Stimulated activated CD8-positive, alpha-beta memory T cell treated with anti-CD3 and anti-CD28 coated beads, Interleukin-15, amount 100 ng/mL, for 48 hours (primary cell): ENCODE measurements around the gene ROBO1.

Source experiments
- DNase-seq, 2 donors: peaks; one replicate each; pipeline ENCODE4 v3.0.0-alpha.2; 2020; ENCODE audit warnings: low read depth in 2 of 2

The ROBO1 gene

GRCh38 chr3:78634316-78634715 lies 1133.5 kb downstream of the ROBO1 start:
- no peak for DNase-seq

GRCh38 chr3:78633626-78634025 lies 1134.2 kb downstream of the ROBO1 start:
- DNase-seq, result no peak

GRCh38 chr3:78632925-78633553 lies 1134.8 kb downstream of the ROBO1 start:
- no peak for DNase-seq

GRCh38 chr3:78629544-78629943 lies 1138.3 kb downstream of the ROBO1 start:
- no peak for DNase-seq

GRCh38 chr3:78621061-78621716 lies 1146.6 kb downstream of the ROBO1 start:
- DNase-seq, result no peak

- DNase-seq, result no peak
These were observed 1153.3 kb downstream of the ROBO1 start for GRCh38 chr3:78614486-78614885.

- no peak for DNase-seq
These were observed 1154.3 kb downstream of the ROBO1 start for GRCh38 chr3:78613421-78613879.

- DNase-seq, result no peak
These were observed 1156.5 kb downstream of the ROBO1 start for GRCh38 chr3:78611278-78611677.

GRCh38 chr3:78610462-78611125 lies 1157.2 kb downstream of the ROBO1 start:
- no peak for DNase-seq

GRCh38 chr3:78606756-78607155 lies 1161.0 kb downstream of the ROBO1 start:
- no peak for DNase-seq

- no peak for DNase-seq
These were observed 1162.6 kb downstream of the ROBO1 start for GRCh38 chr3:78605178-78605577.

GRCh38 chr3:78604341-78604740 lies 1163.5 kb downstream of the ROBO1 start:
- no peak for DNase-seq

GRCh38 chr3:78601249-78601648 lies 1166.5 kb downstream of the ROBO1 start:
- no peak for DNase-seq

GRCh38 chr3:78589778-78590177 lies 1178.0 kb downstream of the ROBO1 start:
- DNase-seq, result no peak

GRCh38 chr3:78588906-78589621 lies 1178.7 kb downstream of the ROBO1 start:
- no peak for DNase-seq

- no peak for DNase-seq
These were observed 1187.1 kb downstream of the ROBO1 start for GRCh38 chr3:78580681-78581080.

GRCh38 chr3:78571486-78571885 lies 1196.3 kb downstream of the ROBO1 start:
- DNase-seq, result no peak

- DNase-seq, result no peak
These were observed 1197.3 kb downstream of the ROBO1 start for GRCh38 chr3:78570496-78570895.

- no peak for DNase-seq
These were observed 1198.0 kb downstream of the ROBO1 start for GRCh38 chr3:78569804-78570203.

GRCh38 chr3:78565712-78566111 lies 1202.1 kb downstream of the ROBO1 start:
- DNase-seq, result no peak

GRCh38 chr3:78562328-78562727 lies 1205.5 kb downstream of the ROBO1 start:
- no peak for DNase-seq
